Anterior cingulate cortex (tissue), 58 donors: ENCODE results near the gene TMEM135.
"Not testable (repeated sequence)": the region's sequence is repeated elsewhere in the genome, so short reads cannot be mapped to it uniquely, and the experiment has no call there.

Source experiments
- DNase-seq, 58 donors: peaks; one replicate each; lab custom pipeline; 2025; lab: John Stamatoyannopoulos, UW

Gene TMEM135

GRCh38 chr11:87239531-87239930, 201.8 kb downstream of the TMEM135 start:
- DNase-seq, result no peak

DNA sequence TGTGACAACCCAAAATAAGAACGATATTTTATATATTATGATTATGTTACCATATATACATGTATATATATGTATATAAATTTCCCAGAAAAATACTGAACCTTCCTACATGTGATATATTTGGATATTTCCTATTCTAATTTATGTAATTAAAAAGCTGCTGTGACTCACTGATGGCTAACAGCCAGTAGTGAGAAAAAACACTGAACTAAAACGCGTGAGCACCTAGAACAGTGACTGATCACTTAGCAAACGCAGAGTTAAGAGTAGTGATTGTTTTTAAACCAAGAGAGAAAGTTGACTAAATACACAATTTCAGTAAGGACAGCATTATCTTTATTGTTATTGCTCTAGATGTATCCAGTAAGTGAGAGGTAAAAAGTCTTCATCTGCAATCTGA, 213.8 kb downstream of the TMEM135 start:
- no peak for DNase-seq

- DNase-seq, result no peak
Observed at GRCh38 chr11:87252869-87253268, 215.1 kb downstream of the TMEM135 start.

GRCh38 chr11:87254562-87254961, 216.8 kb downstream of the TMEM135 start:
- DNase-seq, result no peak

GRCh38 chr11:87255589-87255988, 217.9 kb downstream of the TMEM135 start:
- no peak for DNase-seq

GRCh38 chr11:87256694-87257340, 219.1 kb downstream of the TMEM135 start:
- no peak for DNase-seq

- no peak for DNase-seq
Observed at GRCh38 chr11:87258171-87258833, 220.6 kb downstream of the TMEM135 start.

GRCh38 chr11:87259736-87260135, 222.0 kb downstream of the TMEM135 start:
- no peak for DNase-seq

DNA sequence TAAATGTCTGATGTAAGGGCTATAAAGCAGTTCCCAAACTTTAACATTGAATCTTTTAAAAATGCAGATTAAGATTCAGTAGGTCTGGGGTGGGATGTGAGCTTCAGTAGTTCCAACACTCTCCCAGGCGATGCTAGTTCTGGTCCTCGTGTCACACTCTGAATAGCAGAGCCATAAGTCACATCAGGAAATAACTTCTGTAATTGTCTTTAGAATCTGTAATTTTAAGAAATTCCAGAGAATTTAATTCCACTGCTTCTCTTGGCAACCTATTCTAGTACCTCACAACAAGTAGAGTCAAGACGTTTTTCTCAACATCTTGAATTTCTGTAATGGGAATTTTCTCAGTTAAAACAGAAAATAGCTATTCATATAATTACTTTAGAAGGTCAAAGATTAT, 223.1 kb downstream of the TMEM135 start:
- DNase-seq, result no peak

DNA sequence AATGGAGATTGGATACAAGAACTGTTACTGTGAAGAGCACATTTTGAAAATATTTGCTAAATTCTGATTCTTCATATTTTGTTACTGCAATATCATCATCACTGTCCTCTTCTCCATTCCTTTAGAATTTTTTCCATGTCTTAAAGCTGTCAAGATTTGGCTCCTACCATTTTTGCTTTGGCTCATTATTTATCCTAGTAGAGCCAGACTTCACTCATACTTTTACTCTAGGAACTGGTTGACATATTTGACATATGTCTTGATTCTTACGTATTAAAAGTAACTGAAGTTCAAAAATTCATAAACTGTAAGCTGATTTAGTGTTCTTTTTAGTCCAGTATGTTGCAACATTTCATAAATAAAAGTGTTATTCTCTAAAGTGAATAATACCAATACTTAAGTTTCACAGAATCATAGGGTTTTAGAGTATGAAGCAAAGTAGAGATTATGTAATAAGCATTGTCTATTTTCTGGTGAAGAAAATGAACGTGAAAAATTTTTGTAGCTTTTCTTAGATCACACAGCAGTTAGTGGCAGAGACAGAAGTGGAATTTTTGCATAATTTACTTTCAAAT, 225.6 kb downstream of the TMEM135 start:
- DNase-seq, result no peak

DNA sequence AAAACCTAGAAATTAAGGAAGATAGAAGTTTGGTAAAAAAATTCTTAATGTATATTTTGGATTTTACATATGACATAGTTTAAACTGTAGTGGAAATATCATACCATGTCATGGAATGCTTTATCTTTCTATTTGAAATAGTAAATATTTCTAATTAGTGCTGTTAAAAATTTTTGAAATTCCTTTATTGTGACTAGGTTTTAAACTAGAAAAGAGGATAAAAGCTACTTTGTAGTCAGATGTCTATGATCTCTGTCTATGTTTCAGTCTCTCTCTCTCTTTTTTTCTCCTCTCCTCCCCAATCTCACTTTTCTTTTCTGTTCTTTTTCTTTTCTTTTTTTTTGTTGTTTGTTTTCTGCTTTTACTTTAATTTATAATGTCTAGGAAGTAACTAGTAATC, 226.2 kb downstream of the TMEM135 start:
- no peak for DNase-seq

DNA sequence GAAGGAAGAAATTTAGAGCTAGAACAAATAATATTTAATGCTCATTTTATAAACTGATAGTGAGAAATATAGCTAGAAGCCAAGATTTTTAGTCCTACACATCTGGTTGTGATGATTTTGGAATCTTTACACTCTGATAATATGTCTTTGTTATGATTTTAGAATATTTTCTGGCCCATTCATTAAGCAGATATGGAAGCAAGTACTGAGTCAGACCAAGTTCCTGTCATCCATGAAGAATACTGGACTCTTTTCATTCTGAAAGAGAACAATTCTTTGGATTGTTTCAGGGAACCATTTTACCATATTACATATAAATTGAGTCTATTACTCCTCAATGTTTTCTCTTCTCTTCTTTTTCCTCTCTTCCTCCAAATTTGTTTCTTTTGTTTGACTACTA, 227.4 kb downstream of the TMEM135 start:
- DNase-seq, result peak in 1 of 58 donors; percentile 32

GRCh38 chr11:87265979-87266378, 228.2 kb downstream of the TMEM135 start:
- DNase-seq, result no peak

DNA sequence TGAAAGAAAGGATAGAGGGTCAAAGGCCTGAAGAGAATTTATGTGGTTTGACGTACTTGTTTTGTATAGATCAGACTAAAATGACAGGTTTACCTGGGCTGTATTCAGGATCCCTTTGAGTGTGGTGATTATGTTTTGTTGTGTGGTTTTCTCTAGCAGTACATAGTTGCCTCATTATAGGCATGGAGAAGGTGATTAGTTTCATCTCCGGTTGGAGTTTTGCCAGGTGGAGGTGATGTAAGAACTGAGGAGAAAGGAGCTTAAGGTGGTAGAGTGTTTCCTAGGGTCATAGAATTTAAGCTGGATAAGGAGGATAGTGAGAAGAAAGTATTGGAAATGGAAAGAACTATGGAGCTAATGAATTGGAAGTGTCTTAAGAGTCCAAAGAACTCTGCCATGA, 229.0 kb downstream of the TMEM135 start:
- no peak for DNase-seq

GRCh38 chr11:87271951-87272350, 234.2 kb downstream of the TMEM135 start:
- DNase-seq, result not testable (repeated sequence)

GRCh38 chr11:87275176-87275575, 237.4 kb downstream of the TMEM135 start:
- DNase-seq, result no peak

DNA sequence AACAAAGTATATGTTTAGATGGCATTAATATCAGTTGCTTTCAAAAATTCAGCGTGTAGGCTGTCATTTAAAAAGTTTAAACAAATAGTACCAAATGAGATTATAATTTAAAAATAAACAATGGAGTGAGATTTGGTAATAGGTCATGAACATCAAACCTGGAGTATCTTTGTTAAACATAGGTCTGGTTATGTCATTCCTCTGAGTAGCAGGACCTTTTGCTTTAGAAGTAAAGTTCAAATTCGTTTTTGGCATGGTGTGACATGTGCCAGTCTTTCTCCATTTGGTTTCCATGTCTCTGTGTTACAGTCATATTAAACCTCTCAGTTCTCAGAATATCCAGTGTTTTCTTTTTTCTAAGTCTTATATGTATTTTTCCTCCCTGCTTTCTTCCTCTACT, 242.4 kb downstream of the TMEM135 start:
- DNase-seq, result no peak

- DNase-seq, result no peak
Observed at GRCh38 chr11:87281496-87281895, 243.8 kb downstream of the TMEM135 start.

- no peak for DNase-seq
Observed at GRCh38 chr11:87284306-87284705, 246.6 kb downstream of the TMEM135 start.

DNA sequence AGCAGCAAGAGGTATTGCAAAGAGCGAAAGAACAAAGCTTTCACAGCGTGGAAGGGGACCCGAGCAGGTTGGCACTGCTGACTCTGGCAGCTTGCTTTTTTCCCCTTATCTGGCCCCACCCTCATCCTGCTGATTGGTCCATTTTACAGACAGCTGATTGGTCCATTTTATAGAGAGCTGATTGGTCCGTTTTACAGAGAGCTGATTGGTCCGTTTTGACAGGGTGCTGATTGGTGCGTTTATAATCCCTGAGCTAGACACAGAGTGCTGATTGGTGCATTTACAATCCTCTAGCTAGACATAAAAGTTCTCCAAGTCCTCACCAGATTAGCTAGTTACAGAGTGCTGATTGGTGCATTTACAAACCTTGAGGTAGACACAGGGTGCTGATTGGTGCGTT, 247.9 kb downstream of the TMEM135 start:
- not testable (repeated sequence) for DNase-seq

- no peak for DNase-seq
Observed at GRCh38 chr11:87286338-87286737, 248.6 kb downstream of the TMEM135 start.

GRCh38 chr11:87290304-87290922, 252.7 kb downstream of the TMEM135 start:
- DNase-seq, result peak in 2 of 58 donors; percentile 16 to 40
